Mammary epithelial cell (primary cell): ENCODE results near the gene SERTM2.

ENCODE experiments used
- CTCF ChIP-seq, 2 donors: IDR thresholded peaks in 1 of 2; conservative IDR thresholded peaks in 1 of 2; 2 replicates each; pipeline ENCODE4 v1.5.1; 2011 to 2012; ENCODE audit warnings: inconsistent platforms in 2 of 2, low read length in 2 of 2, mild to moderate bottlenecking in 2 of 2, control low read depth in 1 of 2, low read depth in 1 of 2; ENCODE audit not compliant: insufficient read depth in 1 of 2; ENCODE audit errors: extremely low read depth in 1 of 2
- EZH2 ChIP-seq: IDR thresholded peaks from 2 replicates; pipeline ENCODE4 v1.6.1; 2012; ENCODE audit warnings: low read length, inconsistent platforms, borderline replicate concordance

GRCh38 chrX:111543212-111543741 is 31.8 kb downstream of the SERTM2 start:
- TF ChIP-seq EZH2 (no peak), CTCF (conservative IDR thresholded peaks at IDR 0.05 in 1 of 2, IDR thresholded peaks at IDR 0.05 in 1 of 2; ENCODE audit: extremely low read depth in 1 of 2, insufficient read depth in 1 of 2, low read depth in 1 of 2, low read length in 2 of 2) (no peak)
